Globus pallidus (tissue), 1 donor: ENCODE measurements around the gene ARHGEF4.
A peak's percentile ranks its signal among the peaks of the same experiment; 100 is the strongest.

Source experiments
- DNase-seq: peaks from one replicate; pipeline ENCODE4 v3.0.0-alpha.2; 2015; ENCODE audit warnings: low spot score

ARHGEF4 gene

DNA sequence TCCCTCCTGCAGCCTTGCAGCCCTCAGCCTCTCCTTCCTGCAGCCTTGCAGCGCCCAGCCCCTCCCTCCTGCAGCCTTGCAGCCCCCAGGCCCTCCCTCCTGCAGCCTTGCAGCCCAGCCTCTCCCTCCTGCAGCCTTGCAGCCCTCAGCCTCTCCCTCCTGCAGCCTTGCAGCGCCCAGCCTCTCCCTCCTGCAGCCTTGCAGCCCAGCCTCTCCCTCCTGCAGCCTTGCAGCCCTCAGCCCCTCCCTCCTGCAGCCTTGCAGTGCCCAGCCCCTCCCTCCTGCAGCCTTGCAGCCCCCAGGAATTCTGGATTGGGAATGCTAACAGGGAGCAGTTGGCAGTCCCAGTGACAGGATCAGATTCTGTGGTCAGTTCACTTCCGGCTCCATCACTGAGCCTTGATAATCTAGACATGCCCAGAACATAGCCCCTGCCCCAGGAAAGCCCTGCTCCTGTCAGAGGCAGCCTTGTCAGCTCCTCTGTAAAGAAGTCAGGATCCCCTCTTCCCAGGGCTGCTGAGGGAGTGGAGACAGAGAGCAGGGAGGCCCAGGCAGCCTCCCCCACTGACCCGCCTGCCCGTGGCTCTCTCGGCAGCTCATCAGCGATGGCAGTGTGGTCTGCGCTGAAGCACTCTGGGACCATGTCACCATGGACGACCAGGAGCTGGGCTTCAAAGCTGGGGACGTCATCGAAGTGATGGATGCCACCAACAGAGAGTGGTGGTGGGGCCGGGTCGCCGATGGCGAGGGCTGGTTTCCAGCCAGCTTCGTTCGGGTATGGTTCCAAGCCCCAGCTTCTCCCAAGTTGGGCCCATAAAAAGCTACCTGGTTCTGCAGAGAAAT lies 201.8 kb downstream of the ARHGEF4 start:
- no peak for DNase-seq

DNA sequence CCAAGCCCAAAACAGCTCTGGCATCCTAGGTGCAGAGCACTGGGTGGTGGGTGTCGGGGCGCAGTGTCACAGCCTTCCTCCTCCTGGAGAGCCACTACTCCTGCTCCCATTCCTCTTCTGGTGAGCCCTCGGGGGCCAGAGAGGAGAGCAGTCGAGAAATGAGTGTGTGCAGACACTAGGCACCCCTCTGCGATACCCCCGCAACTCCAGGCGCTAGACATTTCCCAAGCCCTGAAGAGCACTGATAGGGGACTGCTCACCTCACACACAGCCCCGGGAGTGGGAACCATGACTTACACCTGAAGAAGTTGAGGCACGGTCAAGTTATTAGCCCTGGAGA lies 202.4 kb downstream of the ARHGEF4 start:
- DNase-seq: no peak

DNA sequence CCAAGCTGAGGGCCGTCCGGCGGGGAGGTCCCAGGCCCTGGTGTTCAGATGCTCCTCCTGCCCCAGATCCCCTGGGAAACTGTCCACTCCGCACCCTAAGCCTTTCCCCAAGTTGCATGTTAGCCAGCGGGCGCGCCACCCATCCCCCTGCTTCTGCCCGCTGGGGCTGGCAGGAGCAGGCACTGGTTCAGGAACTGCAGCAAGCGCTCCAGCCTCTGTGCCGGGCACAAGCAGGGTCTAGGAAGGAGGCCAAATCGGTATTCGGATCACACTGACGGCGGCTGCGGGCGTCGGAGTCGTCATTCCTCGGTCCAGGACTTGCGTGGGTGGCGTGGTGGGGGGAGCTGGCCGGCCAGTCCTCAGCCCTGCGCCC lies 202.8 kb downstream of the ARHGEF4 start:
- DNase-seq: peak; percentile 86

DNA sequence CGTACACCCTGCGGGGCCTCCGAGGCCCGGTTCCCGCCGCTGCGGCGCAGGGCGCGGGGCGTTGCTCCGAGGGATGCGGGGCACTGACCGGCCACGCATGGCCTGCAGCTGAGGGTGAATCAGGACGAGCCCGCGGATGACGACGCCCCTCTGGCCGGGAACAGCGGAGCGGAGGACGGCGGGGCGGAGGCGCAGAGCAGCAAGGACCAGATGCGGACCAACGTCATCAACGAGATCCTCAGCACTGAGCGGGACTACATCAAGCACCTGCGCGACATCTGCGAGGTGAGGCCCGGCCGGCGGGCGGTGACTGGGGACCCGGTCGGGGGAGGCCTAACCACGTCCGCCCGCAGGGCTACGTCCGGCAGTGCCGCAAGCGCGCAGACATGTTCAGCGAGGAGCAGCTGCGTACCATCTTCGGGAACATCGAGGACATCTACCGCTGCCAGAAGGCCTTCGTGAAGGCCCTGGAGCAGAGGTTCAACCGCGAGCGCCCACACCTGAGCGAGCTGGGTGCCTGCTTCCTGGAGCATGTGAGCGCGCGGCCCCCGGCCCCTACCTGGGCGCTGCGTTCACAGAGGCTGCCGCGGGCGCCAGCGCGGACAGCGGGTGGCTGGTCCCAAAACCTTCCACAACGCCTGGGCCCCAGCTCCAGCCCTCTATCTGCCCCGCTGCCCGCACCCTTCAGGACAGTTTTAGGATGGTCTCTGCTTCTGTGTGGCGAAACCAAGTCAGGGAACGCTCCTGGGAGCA lies 203.4 kb downstream of the ARHGEF4 start:
- no peak for DNase-seq

DNA sequence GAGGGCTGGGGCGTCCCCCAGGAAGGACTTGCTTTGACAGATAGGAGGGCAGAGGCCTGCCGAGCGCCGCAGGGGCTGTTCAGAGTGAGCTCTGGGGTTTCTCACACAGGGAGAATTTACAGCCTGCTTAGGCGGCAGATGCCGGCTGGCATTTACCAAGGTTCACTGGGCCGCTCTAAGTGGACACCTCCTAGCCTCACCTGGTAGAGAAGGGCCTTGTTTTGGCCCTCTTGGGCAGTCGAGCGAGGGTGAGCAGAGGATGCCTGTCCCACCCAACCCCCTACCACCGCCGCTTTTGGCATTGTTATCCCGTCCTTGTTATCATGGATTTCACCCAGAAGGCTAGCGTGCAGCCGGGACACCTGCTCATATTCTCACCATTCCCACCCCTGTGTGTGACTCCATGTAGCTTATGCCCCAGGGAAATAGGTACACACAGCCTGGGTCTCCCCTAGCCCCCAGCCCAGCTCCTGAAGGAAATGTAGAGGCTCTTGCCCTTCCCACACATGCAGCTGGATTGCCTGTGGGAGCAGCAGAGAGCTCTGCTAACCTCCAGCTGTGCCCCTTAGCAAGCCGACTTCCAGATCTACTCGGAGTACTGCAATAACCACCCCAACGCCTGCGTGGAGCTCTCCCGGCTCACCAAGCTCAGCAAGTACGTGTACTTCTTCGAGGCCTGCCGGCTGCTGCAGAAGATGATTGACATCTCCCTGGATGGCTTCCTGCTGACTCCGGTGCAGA lies 204.1 kb downstream of the ARHGEF4 start:
- DNase-seq: no peak

DNA sequence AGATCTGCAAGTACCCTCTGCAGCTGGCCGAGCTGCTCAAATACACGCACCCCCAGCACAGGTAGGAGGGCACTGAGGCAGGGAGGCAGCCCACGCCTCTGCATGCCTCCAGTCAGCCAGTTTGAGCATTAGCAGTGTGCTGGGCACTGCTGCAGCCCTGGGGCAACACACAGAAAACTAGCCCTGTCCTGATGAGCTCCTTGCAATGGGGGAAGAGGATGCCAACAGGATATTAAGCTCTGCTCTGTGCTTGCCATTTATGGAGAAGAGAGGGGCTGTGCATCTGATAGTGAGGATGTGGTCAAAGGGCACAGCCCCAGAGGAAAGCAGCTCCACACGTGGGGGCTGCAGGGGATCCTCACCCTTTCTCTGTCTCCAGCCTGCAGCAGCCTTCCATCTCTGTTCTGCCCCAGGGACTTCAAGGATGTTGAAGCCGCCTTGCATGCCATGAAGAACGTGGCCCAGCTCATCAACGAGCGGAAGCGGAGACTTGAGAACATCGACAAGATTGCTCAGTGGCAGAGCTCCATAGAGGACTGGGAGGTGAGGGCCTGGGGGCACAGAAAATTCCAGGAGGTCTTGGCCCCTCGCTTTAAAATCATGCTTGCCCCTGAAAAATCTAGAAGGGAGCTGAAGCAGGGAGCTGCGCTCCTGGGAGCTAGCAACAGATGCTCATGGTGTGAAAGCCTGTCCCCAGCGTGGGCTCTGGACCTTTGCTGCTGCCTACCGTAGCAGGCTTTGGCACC lies 204.9 kb downstream of the ARHGEF4 start:
- DNase-seq: no peak

DNA sequence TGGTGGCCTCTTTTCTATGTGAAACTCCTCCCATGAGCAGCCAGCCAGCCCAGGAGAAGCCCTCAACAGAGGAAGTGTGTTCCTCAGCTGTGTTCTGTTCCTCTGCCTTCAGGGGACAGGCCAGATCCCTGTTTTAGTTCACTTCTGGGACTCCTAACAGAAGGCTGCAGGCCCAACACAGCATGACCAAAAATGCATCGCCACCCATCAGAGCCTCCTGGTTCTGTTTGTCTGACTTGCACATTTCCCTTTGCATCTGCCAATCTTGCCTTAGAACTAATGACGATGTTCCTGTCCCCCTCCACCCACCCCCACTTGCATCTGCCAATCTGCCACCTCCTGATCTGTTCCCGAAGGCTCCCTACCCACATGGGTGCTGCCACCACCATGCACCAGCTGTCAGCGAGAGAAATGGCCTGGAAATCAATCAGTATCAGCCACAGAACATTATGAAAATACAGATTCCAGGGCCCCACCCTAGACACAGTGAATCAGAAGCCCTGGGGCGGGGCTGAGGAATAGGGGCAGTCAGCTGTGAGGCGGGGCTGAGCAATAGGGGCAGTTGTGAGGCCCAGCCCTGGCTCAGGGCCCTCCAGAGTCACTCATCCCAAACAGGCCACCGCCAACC lies 205.5 kb downstream of the ARHGEF4 start:
- DNase-seq: no peak

DNA sequence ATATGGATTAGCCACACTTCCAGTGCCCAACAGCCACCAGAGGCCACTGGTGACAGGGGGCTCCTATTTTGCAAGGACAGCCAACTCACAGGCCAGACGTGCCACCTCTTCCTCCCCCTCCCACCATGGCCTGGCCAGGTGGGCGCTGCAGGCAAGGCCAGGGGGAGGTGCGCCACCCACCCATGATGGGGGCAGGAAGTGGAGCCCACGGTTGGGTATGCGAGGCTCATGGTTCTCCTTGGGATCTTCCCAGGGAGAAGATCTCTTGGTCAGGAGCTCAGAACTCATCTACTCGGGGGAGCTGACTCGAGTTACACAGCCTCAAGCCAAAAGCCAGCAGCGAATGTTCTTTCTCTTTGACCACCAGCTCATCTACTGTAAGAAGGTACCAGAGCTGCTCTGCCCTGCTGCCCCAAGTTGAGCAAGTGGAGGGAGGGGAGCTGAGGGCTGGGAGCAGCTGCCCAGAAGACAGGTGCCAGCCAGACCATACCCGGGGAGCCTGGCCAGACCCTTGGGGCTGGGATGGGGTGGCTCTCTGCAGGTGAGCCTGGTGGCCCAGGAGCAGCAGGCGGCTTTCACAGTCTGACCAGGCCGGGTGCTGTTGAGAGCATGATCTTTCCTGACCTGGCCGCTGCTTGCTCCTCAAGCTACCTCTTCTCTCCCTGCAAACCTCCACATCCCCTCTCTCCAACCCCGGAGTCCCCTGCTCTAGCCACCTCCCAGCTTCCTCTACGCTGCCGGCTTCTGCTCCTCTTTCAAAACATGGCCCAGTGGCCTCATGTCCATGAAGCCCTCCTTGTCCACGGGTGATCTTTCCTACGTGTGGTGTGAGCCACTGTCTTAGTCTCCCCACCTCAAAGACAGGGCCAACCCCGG lies 206.7 kb downstream of the ARHGEF4 start:
- DNase-seq: no peak

DNA sequence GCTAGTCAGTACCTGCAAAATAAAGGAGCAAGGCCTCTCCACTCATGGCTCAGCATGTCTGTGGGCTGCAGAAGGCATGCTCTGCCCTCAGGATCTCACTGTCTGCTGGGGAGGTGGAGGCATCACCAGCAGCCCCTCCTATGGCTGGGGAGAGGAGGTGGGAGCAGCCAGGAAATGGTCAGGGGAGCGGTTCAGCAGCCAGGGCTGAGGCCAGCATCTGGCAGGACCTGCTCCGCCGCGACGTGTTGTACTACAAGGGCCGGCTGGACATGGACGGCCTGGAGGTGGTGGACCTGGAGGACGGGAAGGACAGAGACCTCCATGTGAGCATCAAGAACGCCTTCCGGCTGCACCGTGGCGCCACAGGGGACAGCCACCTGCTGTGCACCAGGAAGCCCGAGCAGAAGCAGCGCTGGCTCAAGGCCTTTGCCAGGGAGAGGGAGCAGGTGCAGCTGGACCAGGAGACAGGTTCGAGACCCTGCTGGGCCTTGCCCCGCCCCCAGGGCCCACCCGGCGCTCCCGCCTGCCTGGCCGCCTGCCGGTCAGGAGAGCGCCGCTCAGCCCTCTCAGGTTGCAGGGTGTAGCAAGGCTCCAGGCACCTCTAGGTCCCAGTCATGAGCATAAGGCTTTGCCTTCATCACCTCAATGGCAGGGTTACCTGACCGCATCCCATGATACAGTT lies 207.5 kb downstream of the ARHGEF4 start:
- DNase-seq: no peak

DNA sequence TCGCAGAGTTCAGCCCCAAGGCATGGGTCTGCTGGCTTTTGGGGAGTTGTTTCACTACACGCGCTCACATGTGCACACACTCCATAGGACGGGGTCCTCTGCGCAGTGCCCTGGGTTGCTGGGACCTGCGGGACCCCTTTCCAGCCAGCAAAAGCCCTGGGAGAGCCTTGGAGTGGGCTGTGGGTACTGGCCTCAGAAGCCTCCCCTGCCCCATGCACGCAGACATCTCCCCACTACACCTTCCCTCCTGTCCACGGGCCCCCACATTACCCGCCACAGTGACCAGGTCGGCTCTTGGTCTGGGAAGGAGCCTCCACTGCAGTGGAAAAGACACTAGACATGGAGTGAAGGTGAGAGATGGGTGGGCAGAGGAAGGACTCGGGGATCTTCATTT lies 208.0 kb downstream of the ARHGEF4 start:
- DNase-seq: no peak

DNA sequence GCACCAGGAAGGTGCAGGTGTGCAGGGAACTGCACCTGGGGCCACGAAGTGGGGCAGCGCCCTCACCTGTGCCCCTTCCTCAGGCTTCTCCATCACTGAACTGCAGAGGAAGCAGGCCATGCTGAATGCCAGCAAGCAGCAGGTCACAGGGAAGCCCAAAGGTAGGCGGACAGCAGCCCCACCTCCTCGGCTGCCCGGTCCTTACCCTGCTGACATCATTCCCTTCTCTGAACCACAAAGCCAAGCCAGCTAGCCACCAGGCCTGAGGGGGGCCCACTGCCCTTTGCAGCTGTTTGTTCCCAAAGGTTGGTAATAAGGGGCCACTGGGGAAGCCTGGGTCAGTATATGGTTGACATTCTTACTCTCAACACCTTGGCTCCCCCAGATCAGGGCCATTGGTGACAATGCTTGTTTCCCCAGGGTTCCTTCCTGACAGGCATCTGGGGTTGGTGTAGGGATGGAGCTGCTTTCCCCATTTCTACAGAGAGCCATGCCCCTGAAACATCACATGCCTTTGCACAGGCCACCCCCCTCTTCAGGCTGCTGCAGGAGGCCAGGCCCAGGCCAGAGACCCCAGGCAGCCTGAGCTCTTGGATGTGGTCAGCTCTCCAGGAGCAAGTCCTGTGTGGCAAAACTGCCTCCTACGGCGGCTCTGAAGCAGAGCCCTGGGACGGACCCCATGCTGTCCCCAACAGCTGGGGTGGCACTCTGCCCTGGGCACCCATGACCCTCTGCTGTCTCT lies 208.7 kb downstream of the ARHGEF4 start:
- no peak for DNase-seq

DNA sequence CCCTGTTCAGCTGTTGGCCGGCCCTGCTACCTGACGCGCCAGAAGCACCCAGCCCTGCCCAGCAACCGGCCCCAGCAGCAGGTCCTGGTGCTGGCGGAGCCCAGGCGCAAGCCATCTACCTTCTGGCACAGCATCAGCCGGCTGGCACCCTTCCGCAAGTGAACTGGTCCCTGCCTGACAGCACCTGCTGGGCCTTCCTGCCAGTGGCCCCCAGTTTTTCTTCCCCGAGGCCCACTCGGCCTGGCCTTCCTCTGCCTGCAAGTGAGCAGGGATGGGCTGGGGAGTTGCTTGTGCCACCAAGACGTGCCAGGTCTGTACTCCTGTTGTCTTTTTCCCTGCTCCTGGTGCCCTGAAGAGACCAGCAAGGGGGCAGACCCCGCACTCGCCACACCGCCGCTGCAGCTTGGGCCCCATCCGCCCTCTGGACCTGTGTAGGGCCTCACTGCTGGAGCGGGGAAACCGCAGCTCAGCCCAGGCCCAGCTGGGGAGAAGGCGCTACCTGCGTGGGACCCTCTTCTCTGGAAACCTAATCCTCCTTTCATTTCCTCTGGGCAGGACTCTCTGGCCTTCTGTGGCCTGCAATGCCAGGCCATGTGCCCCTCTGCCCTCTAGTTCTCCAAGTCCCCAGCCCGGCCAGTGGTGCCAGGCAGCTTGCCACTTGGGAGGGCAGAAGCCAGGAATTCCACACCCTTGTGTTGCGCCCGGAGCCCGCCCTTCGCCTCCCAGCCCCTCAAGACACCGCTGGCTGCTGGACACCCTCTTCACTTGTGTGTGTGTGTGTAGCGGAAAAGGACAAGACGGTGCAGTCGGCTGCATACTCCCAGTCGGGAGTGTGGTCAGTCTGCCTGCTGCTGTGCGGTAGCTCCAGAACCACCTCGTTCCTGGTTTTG lies 209.6 kb downstream of the ARHGEF4 start:
- no peak for DNase-seq

DNA sequence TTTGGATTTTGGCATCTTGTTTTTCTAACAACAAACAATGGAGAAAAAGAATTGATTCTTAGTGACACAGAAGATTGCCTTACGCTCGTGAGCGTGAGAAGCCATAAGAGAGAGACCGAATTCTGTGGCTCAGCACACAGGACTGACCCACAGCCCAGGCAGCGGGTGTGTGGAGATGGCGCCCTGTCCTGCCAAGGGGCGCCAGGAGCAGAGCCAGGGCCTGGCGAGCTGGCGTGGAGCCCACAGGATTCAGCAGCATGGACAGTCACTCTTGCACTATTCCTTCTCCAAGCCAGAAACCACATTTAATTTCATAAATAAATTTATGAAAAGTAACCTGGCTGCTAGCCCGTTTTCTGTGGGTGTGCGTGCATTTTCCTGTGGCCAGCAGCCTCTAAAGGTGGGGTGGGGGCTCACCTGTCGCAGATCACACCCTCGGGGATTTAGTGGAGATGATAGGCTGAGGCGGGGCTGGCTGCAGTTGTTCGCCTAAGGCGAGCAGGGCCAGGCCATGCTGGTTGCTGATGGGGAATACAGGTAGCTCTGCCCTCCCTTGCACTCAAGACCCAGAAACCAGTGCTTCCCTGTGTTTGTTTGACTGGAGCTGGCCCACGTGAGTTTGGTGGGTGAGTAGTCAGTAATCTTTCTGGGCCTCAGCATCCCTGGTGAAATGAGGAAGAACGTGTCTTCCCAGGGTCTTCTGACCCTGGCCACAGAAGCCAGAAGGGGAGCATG lies 210.4 kb downstream of the ARHGEF4 start:
- no peak for DNase-seq

DNA sequence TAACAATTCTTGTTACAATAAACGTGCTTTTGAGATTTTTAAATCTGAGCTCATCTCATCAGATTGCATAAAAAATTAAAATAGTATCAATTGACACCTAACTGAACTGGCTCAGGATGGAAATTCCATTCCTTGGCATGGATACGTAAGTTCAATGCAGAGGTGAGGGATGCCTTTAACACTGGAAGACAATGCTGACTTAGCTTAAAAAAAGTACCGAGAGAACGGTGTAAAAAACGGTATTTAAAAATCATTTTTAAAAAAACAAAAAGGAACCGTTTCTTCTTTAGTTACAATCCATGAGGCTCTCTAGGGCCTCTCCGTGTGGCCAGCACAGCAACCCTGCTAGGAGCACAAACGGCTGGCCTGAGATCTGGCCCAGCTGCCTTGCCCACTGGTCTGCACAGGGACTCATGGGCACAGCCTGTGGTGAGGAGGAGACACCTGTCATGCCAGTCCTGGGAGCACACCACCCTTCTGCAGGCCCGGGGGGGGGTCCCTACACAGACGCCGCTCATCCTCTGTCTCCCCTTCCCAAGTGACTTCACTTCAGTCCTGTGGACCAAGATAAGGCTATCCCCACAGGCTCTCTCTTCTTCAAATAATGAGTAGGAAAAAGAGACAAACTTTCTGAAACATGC lies 211.3 kb downstream of the ARHGEF4 start:
- DNase-seq: no peak

DNA sequence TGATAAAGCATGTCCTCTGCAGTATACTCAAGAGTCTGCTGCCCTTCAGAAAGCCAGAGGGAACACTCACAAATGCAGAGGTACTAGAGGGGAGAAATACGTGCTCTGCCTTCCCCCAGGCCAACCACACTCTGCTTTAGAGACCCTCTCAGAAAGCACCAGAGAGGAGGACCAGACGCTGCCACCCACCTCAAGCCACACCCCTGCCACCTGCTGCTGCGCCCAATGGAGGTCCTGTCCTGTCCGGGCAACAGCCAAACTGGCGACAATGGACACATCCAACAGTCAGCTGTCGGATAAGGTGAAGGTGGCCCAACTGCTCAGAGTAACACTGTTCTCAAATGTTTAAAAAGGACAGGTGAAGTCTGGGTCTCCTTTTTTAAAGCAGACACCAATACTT lies 211.9 kb downstream of the ARHGEF4 start:
- no peak for DNase-seq

DNA sequence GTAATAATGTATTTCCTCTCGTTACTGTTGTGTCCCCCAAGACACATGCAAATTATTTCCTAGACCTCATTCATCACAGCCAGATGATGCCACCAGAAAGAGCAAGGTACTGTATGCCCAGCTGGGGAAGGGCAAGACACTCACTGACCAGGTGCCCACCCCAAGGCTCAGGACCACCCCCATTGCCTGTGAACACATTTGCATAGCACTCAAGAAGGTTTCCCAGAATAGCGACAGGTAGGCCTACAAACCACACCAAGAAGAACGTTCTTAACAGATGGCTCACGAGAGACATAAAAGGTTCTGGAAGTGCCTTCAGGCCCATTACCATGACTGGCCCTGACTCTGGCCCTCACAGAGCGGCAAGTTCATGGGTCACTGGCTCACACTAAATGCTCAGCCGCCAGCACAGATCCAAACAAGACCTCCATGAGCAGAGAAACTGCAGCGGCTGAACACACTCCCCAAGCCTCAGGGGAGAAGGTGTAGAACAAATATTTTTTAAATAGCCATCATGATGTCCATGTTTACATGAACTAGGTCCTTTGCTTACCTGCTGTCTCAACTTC lies 212.5 kb downstream of the ARHGEF4 start:
- DNase-seq: no peak

DNA sequence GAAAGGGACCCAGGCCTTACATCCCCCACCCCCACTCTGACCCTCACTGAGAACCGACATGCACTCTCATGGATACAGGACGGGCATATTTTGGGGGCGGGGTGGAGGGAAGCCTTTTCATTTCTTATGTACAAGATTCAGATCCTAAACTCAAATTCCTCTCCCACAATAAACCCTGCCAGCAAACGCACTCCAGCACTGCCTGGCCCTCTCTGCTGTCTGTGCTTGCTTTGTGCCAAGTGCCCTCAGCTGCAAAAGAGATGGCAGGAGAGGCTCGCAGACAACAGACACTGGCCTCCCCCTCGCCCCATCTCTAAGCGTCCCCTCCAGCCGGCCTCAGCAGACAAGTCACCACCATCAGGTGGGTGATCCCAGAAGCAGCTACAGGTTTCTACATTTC lies 214.2 kb downstream of the ARHGEF4 start:
- DNase-seq: peak; percentile 70
